Activated T-cell treated with anti-CD3 and anti-CD28 coated beads, Interleukin-2, amount 50 U/mL, for 72 hours (primary cell): ENCODE data around the gene KLK4. TPM values are rescaled to one million over a fixed set of nuclear protein-coding genes. Genes with fewer than 3 reads are reported as not detected.
A peak's percentile ranks its signal among the peaks of the same experiment; 100 is the strongest.
"Not testable (repeated sequence)": the region's sequence is repeated elsewhere in the genome, so short reads cannot be mapped to it uniquely, and the experiment has no call there.

Source experiments
- ATAC-seq, 2 donors: fragments of 150-1000 bp; cut with Tn5 transposase; replicated peaks in 1 of 2; 2 replicates each; pipeline ENCODE4 v1.10.0; 2021; ENCODE audit warnings: moderate library complexity in 2 of 2, mild to moderate bottlenecking in 1 of 2
- DNase-seq, 2 donors: peaks; one replicate each; pipeline ENCODE4 v3.0.0; 2021 to 2022; ENCODE audit warnings: mixed read lengths in 1 of 2
- H3K27ac Mint-ChIP-seq: one replicate; pipeline ENCODE4 v1.8.0; 2022; ENCODE audit warnings: mild to moderate bottlenecking, moderate library complexity, mixed read lengths
- H3K27me3 Mint-ChIP-seq: one replicate; pipeline ENCODE4 v1.8.0; 2022; ENCODE audit warnings: low read depth, mixed read lengths
- H3K36me3 Mint-ChIP-seq, 2 donors: one replicate each; pipeline ENCODE4 v1.8.0; 2022; ENCODE audit warnings: mixed read lengths in 2 of 2, mild to moderate bottlenecking in 1 of 2; ENCODE audit not compliant: insufficient read depth in 2 of 2
- H3K4me1 Mint-ChIP-seq: one replicate; pipeline ENCODE4 v1.8.0; 2022; ENCODE audit warnings: low read depth, mixed read lengths
- H3K4me3 Mint-ChIP-seq, 2 donors: one replicate each; pipeline ENCODE4 v1.8.0; 2022; ENCODE audit warnings: mild to moderate bottlenecking in 2 of 2, mixed read lengths in 2 of 2, moderate library complexity in 2 of 2
- H3K9me3 Mint-ChIP-seq, 2 donors: one replicate each; pipeline ENCODE4 v1.8.0; 2022; ENCODE audit warnings: mixed read lengths in 2 of 2
- total RNA-seq, 2 donors: library from RNA; stranded (reverse); gene quantifications; one replicate each; pipeline ENCODE4 v1.2.3, GENCODE V29; 2022

Gene KLK4
- total RNA-seq, 2 donors from 2014 or later, result not detected

- Mint-ChIP-seq H3K4me1 (peaks cover 10% of the 10 kb centered on the region), H3K4me3 (peak overlapping the region in 1 of 2 donors; percentile 4), H3K27ac (no peak overlapping the region), H3K9me3 (no peaks in the 10 kb centered on the region), H3K27me3 (peaks cover 21% of the 10 kb centered on the region), H3K36me3 (no peaks in the 10 kb centered on the region)
- ATAC-seq (no peak), DNase-seq (no peak)
Observed at GRCh38 chr19:50908336-50908735, 2.9 kb downstream of the KLK4 start.

GRCh38 chr19:50906217-50906616, 5.0 kb downstream of the KLK4 start:
- peaks cover 21% of the 10 kb centered on the region for H3K27me3 Mint-ChIP-seq
- no peaks in the 10 kb centered on the region for H3K36me3 Mint-ChIP-seq

GRCh38 chr19:50902640-50903039, 8.6 kb downstream of the KLK4 start:
- no peak for DNase-seq
- ATAC-seq, result no peak
- Mint-ChIP-seq H3K36me3 (no peaks in the 10 kb centered on the region), H3K9me3 (no peaks in the 10 kb centered on the region), H3K4me1 (no peaks in the 10 kb centered on the region), H3K27me3 (peaks cover 38% of the 10 kb centered on the region), H3K4me3 (no peak overlapping the region), H3K27ac (no peak overlapping the region)

More at GRCh38 chr19:50906217-50906616, 5.0 kb downstream of the KLK4 start:
- no peak overlapping the region for H3K4me3 Mint-ChIP-seq
- ATAC-seq (no peak), DNase-seq (peak; percentile 52 to 58)
- H3K9me3 Mint-ChIP-seq, result no peaks in the 10 kb centered on the region
- H3K27ac Mint-ChIP-seq, result no peak overlapping the region
- peaks cover 10% of the 10 kb centered on the region for H3K4me1 Mint-ChIP-seq

- no peak for ATAC-seq
- H3K27ac Mint-ChIP-seq, result no peak overlapping the region
- no peak for DNase-seq
- H3K36me3 Mint-ChIP-seq, result peaks cover 0 to 6% of the 10 kb centered on the region in 2 donors
- peaks cover 0 to 4% of the 10 kb centered on the region in 2 donors for H3K9me3 Mint-ChIP-seq
- H3K4me1 Mint-ChIP-seq, result peaks cover 6% of the 10 kb centered on the region
- peaks cover 30% of the 10 kb centered on the region for H3K27me3 Mint-ChIP-seq
- H3K4me3 Mint-ChIP-seq, result no peak overlapping the region
Observed at GRCh38 chr19:50899569-50899968, 11.6 kb downstream of the KLK4 start.

GRCh38 chr19:50898018-50898417, 13.2 kb downstream of the KLK4 start:
- no peak for ATAC-seq
- Mint-ChIP-seq H3K27ac (no peak overlapping the region), H3K4me3 (no peak overlapping the region)

GRCh38 chr19:50897612-50898011, 13.6 kb downstream of the KLK4 start:
- peaks cover 0 to 6% of the 10 kb centered on the region in 2 donors for H3K36me3 Mint-ChIP-seq

More at GRCh38 chr19:50898018-50898417, 13.2 kb downstream of the KLK4 start:
- Mint-ChIP-seq H3K36me3 (peaks cover 0 to 6% of the 10 kb centered on the region in 2 donors), H3K4me1 (peaks cover 6% of the 10 kb centered on the region), H3K9me3 (peaks cover 0 to 4% of the 10 kb centered on the region in 2 donors), H3K27me3 (peaks cover 25% of the 10 kb centered on the region)
- DNase-seq, result no peak

GRCh38 chr19:50897191-50897607, 14.0 kb downstream of the KLK4 start:
- DNase-seq (no peak), ATAC-seq (no peak)
- no peak overlapping the region for H3K4me3 Mint-ChIP-seq
- H3K36me3 Mint-ChIP-seq, result peaks cover 0 to 6% of the 10 kb centered on the region in 2 donors
- peaks cover 6% of the 10 kb centered on the region for H3K4me1 Mint-ChIP-seq
- no peak overlapping the region for H3K27ac Mint-ChIP-seq
- H3K27me3 Mint-ChIP-seq, result peaks cover 29% of the 10 kb centered on the region
- H3K9me3 Mint-ChIP-seq, result peaks cover 0 to 4% of the 10 kb centered on the region in 2 donors

More at GRCh38 chr19:50897612-50898011, 13.6 kb downstream of the KLK4 start:
- Mint-ChIP-seq H3K27ac (no peak overlapping the region), H3K9me3 (peaks cover 0 to 4% of the 10 kb centered on the region in 2 donors), H3K4me3 (no peak overlapping the region), H3K27me3 (peaks cover 25% of the 10 kb centered on the region), H3K4me1 (peaks cover 6% of the 10 kb centered on the region)
- ATAC-seq (no peak), DNase-seq (no peak)

- no peak overlapping the region for H3K4me3 Mint-ChIP-seq
- H3K27ac Mint-ChIP-seq, result no peak overlapping the region
- H3K27me3 Mint-ChIP-seq, result peaks cover 35% of the 10 kb centered on the region
- H3K4me1 Mint-ChIP-seq, result peaks cover 6% of the 10 kb centered on the region
- ATAC-seq (peak; percentile 97 to 98), DNase-seq (peak; percentile 49 to 64)
- H3K36me3 Mint-ChIP-seq, result peaks cover 0 to 6% of the 10 kb centered on the region in 2 donors
- peaks cover 0 to 4% of the 10 kb centered on the region in 2 donors for H3K9me3 Mint-ChIP-seq
Observed at GRCh38 chr19:50896591-50897190, 14.5 kb downstream of the KLK4 start.

GRCh38 chr19:50896089-50896590, 15.1 kb downstream of the KLK4 start:
- H3K4me1 Mint-ChIP-seq, H3K9me3 Mint-ChIP-seq, H3K27ac Mint-ChIP-seq, H3K4me3 Mint-ChIP-seq, DNase-seq, H3K36me3 Mint-ChIP-seq, ATAC-seq: not testable (repeated sequence)
- peaks cover 37% of the 10 kb centered on the region for H3K27me3 Mint-ChIP-seq

- H3K36me3 Mint-ChIP-seq, result peaks cover 0 to 6% of the 10 kb centered on the region in 2 donors
- no peak for ATAC-seq
- peaks cover 0 to 4% of the 10 kb centered on the region in 2 donors for H3K9me3 Mint-ChIP-seq
- H3K4me1 Mint-ChIP-seq, result peaks cover 6% of the 10 kb centered on the region
- H3K27me3 Mint-ChIP-seq, result peaks cover 42% of the 10 kb centered on the region
- no peak overlapping the region for H3K4me3 Mint-ChIP-seq
- H3K27ac Mint-ChIP-seq, result no peak overlapping the region
- DNase-seq, result no peak
Observed at GRCh38 chr19:50894478-50895356, 16.5 kb downstream of the KLK4 start.

- Mint-ChIP-seq H3K9me3 (peaks cover 0 to 4% of the 10 kb centered on the region in 2 donors), H3K36me3 (peaks cover 0 to 6% of the 10 kb centered on the region in 2 donors), H3K4me1 (peaks cover 6% of the 10 kb centered on the region), H3K27ac (no peak overlapping the region), H3K4me3 (no peak overlapping the region), H3K27me3 (peaks cover 44% of the 10 kb centered on the region)
- DNase-seq, result no peak
- no peak for ATAC-seq
Observed at GRCh38 chr19:50893047-50893736, 18.0 kb downstream of the KLK4 start.

GRCh38 chr19:50891253-50891625, 20.0 kb downstream of the KLK4 start:
- Mint-ChIP-seq H3K36me3 (peaks cover 0 to 5% of the 10 kb centered on the region in 2 donors), H3K27me3 (peaks cover 51% of the 10 kb centered on the region), H3K4me3 (no peak overlapping the region), H3K27ac (no peak overlapping the region), H3K9me3 (peaks cover 0 to 4% of the 10 kb centered on the region in 2 donors), H3K4me1 (no peaks in the 10 kb centered on the region)
- no peak for ATAC-seq
- DNase-seq, result no peak
